LNCAP (cell line): Measurements from ENCODE around the gene YTHDC1.

ENCODE experiments used
- TF ChIP-seq, protein P1 (sequence below): fragments of 450-650 bp; IDR thresholded peaks from 2 replicates; pipeline ENCODE4 v1.5.1; 2017; ENCODE audit warnings: mild to moderate bottlenecking

Gene YTHDC1

DNA sequence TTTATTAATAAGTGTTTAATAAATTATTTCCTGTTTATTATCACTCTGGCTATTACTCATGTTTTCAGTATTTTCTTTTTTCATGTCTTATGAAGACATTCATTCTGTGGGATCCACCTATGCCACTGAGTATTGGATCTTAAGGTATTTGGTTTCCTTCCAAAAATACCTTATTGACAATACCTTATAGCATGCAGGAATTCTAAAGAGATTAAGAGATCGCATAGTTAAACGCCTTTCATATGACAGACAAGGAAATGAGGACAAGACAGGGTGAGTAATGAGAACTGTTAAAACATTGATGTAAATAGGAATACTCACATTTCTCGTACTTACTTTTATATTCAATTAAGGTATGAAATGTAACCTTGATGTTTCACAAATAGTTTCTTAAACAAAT is 66.2 kb downstream of the YTHDC1 start:
- TF ChIP-seq, protein P1, sequence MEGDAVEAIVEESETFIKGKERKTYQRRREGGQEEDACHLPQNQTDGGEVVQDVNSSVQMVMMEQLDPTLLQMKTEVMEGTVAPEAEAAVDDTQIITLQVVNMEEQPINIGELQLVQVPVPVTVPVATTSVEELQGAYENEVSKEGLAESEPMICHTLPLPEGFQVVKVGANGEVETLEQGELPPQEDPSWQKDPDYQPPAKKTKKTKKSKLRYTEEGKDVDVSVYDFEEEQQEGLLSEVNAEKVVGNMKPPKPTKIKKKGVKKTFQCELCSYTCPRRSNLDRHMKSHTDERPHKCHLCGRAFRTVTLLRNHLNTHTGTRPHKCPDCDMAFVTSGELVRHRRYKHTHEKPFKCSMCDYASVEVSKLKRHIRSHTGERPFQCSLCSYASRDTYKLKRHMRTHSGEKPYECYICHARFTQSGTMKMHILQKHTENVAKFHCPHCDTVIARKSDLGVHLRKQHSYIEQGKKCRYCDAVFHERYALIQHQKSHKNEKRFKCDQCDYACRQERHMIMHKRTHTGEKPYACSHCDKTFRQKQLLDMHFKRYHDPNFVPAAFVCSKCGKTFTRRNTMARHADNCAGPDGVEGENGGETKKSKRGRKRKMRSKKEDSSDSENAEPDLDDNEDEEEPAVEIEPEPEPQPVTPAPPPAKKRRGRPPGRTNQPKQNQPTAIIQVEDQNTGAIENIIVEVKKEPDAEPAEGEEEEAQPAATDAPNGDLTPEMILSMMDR, result no peak

DNA sequence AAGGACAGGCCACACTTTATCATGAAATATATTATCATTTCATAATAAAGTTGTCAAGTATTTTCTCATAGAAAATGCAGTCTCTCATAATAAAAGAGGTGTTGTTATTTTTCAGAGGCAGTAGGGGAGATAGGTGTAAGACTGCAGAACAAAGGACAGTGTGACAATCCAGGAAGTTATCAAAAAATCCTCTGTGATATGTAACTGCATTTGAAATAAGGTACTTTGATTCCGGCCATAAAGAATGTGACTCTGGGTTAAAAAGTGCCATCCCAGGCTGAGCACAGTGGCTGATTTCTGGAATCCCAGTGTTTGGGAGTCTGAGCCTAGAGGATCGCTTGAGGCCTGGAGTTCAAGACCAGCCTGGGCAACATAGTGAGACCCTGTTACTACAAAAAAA is 66.8 kb downstream of the YTHDC1 start:
- TF ChIP-seq, protein P1, result no peak

DNA sequence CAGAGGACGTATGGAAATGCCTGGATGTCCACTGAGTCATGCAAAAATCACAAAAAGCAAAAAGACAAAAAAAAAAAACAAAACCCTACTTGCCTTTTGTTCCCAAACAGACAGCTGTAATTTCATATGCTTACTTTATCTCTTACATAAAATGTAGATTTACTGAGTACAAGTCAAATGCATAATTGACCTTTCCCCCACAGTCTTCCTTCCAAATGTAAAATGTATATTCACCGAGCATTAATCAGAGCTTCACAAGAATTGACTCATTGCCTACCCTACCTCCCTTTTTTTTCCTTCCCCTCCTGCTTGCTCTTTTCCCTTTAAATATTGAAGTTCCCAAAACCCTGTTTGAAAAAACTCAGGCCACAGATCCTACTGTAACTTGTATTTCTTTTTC is 71.9 kb downstream of the YTHDC1 start:
- TF ChIP-seq, protein P1, result no peak

DNA sequence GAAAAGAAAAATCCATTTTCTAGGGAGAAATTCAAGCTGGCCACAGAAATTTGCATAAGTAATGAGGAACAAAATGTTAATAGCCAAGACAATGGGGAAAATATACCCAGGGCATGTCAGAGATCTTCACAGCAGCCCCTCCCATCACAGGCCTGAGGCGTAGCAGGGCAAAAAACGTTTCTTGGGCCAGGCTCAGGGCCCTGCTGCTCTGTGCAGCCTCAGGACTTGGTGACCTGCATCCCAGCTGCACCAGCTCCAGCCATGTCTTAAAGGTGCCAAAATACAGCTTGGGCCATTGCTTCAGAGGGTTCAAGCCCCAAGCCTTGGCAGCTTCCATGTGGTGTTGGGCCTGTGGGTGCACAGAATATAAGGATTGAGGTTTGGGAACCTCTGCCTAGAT is 72.3 kb downstream of the YTHDC1 start:
- TF ChIP-seq, protein P1, result no peak

DNA sequence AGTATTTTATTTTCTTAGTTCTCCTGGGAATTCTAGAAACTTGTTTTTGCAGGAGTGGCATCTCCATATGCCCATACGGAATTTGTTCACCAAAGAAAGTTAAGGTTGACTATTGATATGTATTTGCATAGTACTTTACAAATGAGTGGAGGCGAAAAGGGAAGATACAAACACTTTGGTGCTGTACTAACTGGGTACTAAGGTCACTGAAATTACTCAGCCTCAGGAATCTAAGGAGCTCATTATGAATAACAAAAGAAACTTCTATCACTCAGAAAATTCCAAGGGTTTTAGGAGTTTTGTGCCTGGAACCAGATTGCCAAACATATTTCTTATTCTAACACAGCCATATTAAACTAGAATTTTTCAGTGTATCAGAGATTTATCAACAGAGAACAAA is 77.0 kb downstream of the YTHDC1 start:
- TF ChIP-seq, protein P1, result no peak

DNA sequence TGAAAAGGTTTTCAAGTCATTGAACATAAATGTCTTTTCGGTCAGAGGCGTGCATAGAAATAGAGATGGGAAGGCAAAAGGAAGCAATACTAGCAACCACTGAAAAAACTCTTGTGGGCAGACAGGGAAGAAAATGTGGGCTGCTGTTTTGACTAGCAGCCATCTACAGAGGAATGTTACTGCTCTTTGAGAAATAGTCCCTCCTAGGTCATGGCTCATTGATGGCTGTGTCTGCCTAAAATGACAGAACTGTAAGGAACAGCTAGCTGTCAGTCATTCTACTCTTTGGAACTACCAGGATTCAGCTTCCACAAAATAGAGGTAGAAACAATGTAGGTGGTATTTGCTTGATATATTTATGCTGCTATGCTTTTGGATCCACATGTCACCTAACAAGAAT is 77.5 kb downstream of the YTHDC1 start:
- TF ChIP-seq, protein P1, result no peak

DNA sequence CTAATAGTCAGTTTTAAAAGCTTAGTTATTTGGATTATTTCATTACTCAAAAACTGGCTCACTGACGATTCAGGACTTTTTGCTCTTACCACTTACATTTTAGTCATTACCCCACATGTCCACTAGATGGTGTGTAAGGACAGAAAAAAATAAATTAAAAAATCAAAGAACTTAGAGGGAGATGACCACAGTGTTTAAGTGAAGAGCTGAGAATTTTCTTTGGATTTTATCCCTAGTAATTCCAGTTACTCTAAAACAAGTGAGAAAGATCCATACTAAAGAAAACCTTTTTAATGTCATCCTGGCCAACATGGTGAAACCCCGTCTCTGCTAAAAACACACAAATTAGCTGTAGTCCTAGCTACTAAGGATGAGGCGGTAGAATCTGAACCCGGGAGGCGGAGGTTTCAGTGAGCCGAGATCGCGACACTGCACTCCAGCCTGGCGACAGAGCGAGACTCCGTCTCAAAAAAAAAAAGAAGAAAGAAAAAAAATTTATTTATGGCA is 78.0 kb downstream of the YTHDC1 start:
- TF ChIP-seq, protein P1, result peak; percentile 71

DNA sequence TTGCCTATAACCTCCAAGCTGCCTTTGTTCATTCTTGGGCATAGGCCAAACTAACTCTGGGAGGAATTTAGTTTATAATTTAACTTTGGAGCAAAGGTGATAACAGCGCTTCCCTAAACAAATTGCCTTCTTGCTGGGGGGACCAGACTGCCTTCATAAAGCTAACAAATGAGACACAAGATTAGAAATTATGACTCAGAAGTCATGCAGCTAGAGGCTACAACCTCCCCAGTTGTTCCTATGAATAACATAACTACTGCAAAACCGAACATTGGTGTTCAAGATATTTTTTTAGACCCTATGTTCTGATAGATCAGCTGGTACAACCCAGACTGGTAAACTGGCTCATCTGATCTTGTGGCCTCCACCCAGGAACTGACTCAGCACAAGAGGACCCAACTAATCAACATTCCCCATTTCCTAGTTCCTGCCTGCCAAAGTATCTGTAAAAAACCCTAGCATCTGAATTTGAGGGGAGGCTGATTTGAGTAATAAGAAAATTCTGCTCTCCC is 82.4 kb downstream of the YTHDC1 start:
- TF ChIP-seq, protein P1, result no peak
